CD8-positive, alpha-beta memory T cell (primary cell): ENCODE results near the gene FLYWCH1. TPM values are rescaled to one million over a fixed set of nuclear protein-coding genes. Genes with fewer than 3 reads are reported as not detected.

ENCODE experiments used
- CTCF ChIA-PET: fragments of 350-600 bp; sonication (Branson Sonifier 250); formaldehyde crosslinking; loops from one replicate; lab custom pipeline; 2021; ENCODE audit warnings: antibody characterized with exemption; lab: Charles Lee
- POLR2A ChIA-PET: fragments of 350-600 bp; sonication (Branson Sonifier 250); formaldehyde crosslinking; loops from one replicate; lab custom pipeline; 2021; ENCODE audit warnings: antibody characterized with exemption; lab: Charles Lee
- DNase-seq, 5 donors: peaks; one replicate each; pipeline versions ENCODE4 v3.0.0 to v3.0.0-alpha.2; 2020 to 2022; ENCODE audit warnings: mixed read lengths in 1 of 5
- H3K27ac ChIP-seq: one replicate; pipeline ENCODE4 v1.7.0; 2013; ENCODE audit warnings: low read depth, mild to moderate bottlenecking, low read length, moderate library complexity
- H3K27me3 ChIP-seq: 2 replicates; pipeline ENCODE4 v1.7.0; 2013; ENCODE audit warnings: low read length, mild to moderate bottlenecking; ENCODE audit not compliant: insufficient read depth, poor library complexity, severe bottlenecking
- H3K36me3 ChIP-seq: 2 replicates; pipeline ENCODE4 v1.7.0; 2013; ENCODE audit warnings: mild to moderate bottlenecking, low read length, moderate library complexity; ENCODE audit not compliant: insufficient read depth
- H3K4me1 ChIP-seq: 2 replicates; pipeline ENCODE4 v1.7.0; 2013; ENCODE audit warnings: mild to moderate bottlenecking, low read length, moderate library complexity; ENCODE audit not compliant: insufficient read depth
- H3K4me3 ChIP-seq: 2 replicates; pipeline ENCODE4 v1.7.0; 2013; ENCODE audit warnings: mild to moderate bottlenecking, low read length
- H3K9me3 ChIP-seq: 2 replicates; pipeline ENCODE4 v1.7.0; 2013; ENCODE audit warnings: mild to moderate bottlenecking, low read length
- H3K27ac Mint-ChIP-seq, 8 donors: one replicate each; pipeline ENCODE4 v1.8.0; 2020 to 2021; ENCODE audit warnings: mixed read lengths in 8 of 8, mild to moderate bottlenecking in 6 of 8, inconsistent platforms in 3 of 8, moderate library complexity in 3 of 8
- H3K27me3 Mint-ChIP-seq, 2 donors: one replicate each; pipeline ENCODE4 v1.8.0; 2020 to 2021; ENCODE audit warnings: mixed read lengths in 2 of 2, mild to moderate bottlenecking in 1 of 2, moderate library complexity in 1 of 2
- H3K36me3 Mint-ChIP-seq, 3 donors: one replicate each; pipeline ENCODE4 v1.8.0; 2020 to 2021; ENCODE audit warnings: mixed read lengths in 3 of 3, inconsistent platforms in 1 of 3, mild to moderate bottlenecking in 1 of 3
- H3K4me1 Mint-ChIP-seq, 3 donors: one replicate each; pipeline ENCODE4 v1.8.0; 2020 to 2021; ENCODE audit warnings: mixed read lengths in 3 of 3, inconsistent platforms in 1 of 3, mild to moderate bottlenecking in 1 of 3
- H3K4me3 Mint-ChIP-seq, 7 donors: one replicate each; pipeline ENCODE4 v1.8.0; 2020 to 2021; ENCODE audit warnings: mixed read lengths in 7 of 7, mild to moderate bottlenecking in 6 of 7, moderate library complexity in 4 of 7, inconsistent platforms in 2 of 7
- H3K9me3 Mint-ChIP-seq, 5 donors: one replicate each; pipeline ENCODE4 v1.8.0; 2020 to 2022; ENCODE audit warnings: mixed read lengths in 5 of 5, mild to moderate bottlenecking in 3 of 5, moderate library complexity in 2 of 5, inconsistent platforms in 1 of 5
- polyA plus RNA-seq: library from polyadenylated mRNA; unstranded; fragments of 300-500 nt; fragmentation: Illumina TruSeq; gene quantifications from one replicate; pipeline ENCODE4 v1.2.3, GENCODE V29; 2021
- total RNA-seq, 2 experiments: library from RNA; stranded (reverse); gene quantifications; one replicate each; pipeline ENCODE4 v1.2.3, GENCODE V29; 2021

The FLYWCH1 gene
- total and polyA plus RNA-seq, 3 experiments from 2014 or later, result 20.9 to 39.8 (median 37.2) TPM

- Histone ChIP-seq H3K27me3 (peaks cover 35% of the 10 kb centered on the region), H3K27ac (peak within 1 kb of the TSS; percentile 39)
- H3K4me3 Mint-ChIP-seq, result peak within 1 kb of the TSS; percentile 67 to 88 (median 73)
Measured at GRCh38 chr16:2968738-2969544, 57.2 kb downstream of the FLYWCH1 start, which contains the start of gene PAQR4. TSS of gene PAQR4 (plus strand) at chr16:2969348. CDS start at chr16:2969675, 327 bp downstream.

GRCh38 chr16:2969545-2970521, 58.1 kb downstream of the FLYWCH1 start:
- H3K36me3 ChIP-seq, result no peaks in the 10 kb centered on the region
- peak overlapping the region; percentile 39 for H3K27ac ChIP-seq
- peaks cover 10 to 35% (median 11%) of the 10 kb centered on the region in 3 donors for H3K4me1 Mint-ChIP-seq
- H3K36me3 Mint-ChIP-seq, result no peaks in the 10 kb centered on the region
- H3K4me1 ChIP-seq, result peaks cover 27% of the 10 kb centered on the region
- H3K9me3 ChIP-seq, result no peaks in the 10 kb centered on the region
- no peaks in the 10 kb centered on the region for H3K9me3 Mint-ChIP-seq
- no peak overlapping the region for H3K27ac Mint-ChIP-seq
- CTCF ChIA-PET, result interaction anchor here (0.7 to 1.4 kb wide), 3 partner anchors 9 to 11 kb away, joined by 3 to 4 read pairs (median 3); partner anchors contain the start of gene PKMYT1
- POLR2A ChIA-PET, result no interaction called here
- peak overlapping the region; percentile 15 to 88 (median 64) for H3K4me3 Mint-ChIP-seq
- DNase-seq, result peak; percentile 40 to 71 (median 55)
- H3K4me3 ChIP-seq, result peak overlapping the region; percentile 71
- H3K27me3 ChIP-seq, result peaks cover 26% of the 10 kb centered on the region
- peaks cover 11 to 24% of the 10 kb centered on the region in 2 donors for H3K27me3 Mint-ChIP-seq

More at GRCh38 chr16:2968738-2969544, 57.2 kb downstream of the FLYWCH1 start, which contains the start of gene PAQR4:
- Histone ChIP-seq H3K9me3 (no peaks in the 10 kb centered on the region), H3K36me3 (no peaks in the 10 kb centered on the region), H3K4me3 (peak within 1 kb of the TSS; percentile 71), H3K4me1 (peaks cover 36% of the 10 kb centered on the region)
- peak; percentile 69 to 76 (median 71) for DNase-seq
- peaks cover 12 to 44% (median 15%) of the 10 kb centered on the region in 3 donors for H3K4me1 Mint-ChIP-seq
- no peaks in the 10 kb centered on the region for H3K9me3 Mint-ChIP-seq
- peak within 1 kb of the TSS in 2 of 8 donors; percentile 48 to 56 for H3K27ac Mint-ChIP-seq
- H3K27me3 Mint-ChIP-seq, result peaks cover 14 to 29% of the 10 kb centered on the region in 2 donors
- ChIA-PET CTCF (interaction anchor here (0.7 to 1.2 kb wide), 2 partner anchors 8 to 12 kb away, joined by 3 to 4 read pairs; no protein-coding TSS in a partner anchor), POLR2A (no interaction called here)
- no peaks in the 10 kb centered on the region for H3K36me3 Mint-ChIP-seq

- H3K4me1 Mint-ChIP-seq, result peaks cover 6 to 28% (median 11%) of the 10 kb centered on the region in 3 donors
- Histone ChIP-seq H3K36me3 (no peaks in the 10 kb centered on the region), H3K9me3 (no peaks in the 10 kb centered on the region), H3K27ac (peak overlapping the region; percentile 39), H3K4me3 (peak overlapping the region; percentile 71), H3K27me3 (peaks cover 22% of the 10 kb centered on the region), H3K4me1 (peaks cover 22% of the 10 kb centered on the region)
- H3K9me3 Mint-ChIP-seq, result no peaks in the 10 kb centered on the region
- DNase-seq, result no peak
- POLR2A ChIA-PET, result no interaction called here
- no peaks in the 10 kb centered on the region for H3K36me3 Mint-ChIP-seq
- H3K27ac Mint-ChIP-seq, result peak overlapping the region in 1 of 8 donors; percentile 24
- H3K27me3 Mint-ChIP-seq, result peaks cover 6 to 21% of the 10 kb centered on the region in 2 donors
- peak overlapping the region; percentile 43 to 83 (median 65) for H3K4me3 Mint-ChIP-seq
- CTCF ChIA-PET, result interaction anchor here (1.4 kb wide), 1 partner anchor 10 kb away, joined by 3 read pairs; the partner anchor contains the start of gene PKMYT1
Measured at GRCh38 chr16:2970563-2970962, 58.8 kb downstream of the FLYWCH1 start.

- ChIA-PET CTCF (interaction anchor here (0.6 to 1.4 kb wide), 2 partner anchors 10 to 31 kb away, joined by 3 read pairs; partner anchors contain the start of gene PKMYT1), POLR2A (no interaction called here)
- Mint-ChIP-seq H3K9me3 (no peaks in the 10 kb centered on the region), H3K4me1 (peaks cover 6 to 23% (median 11%) of the 10 kb centered on the region in 3 donors), H3K27me3 (peaks cover 6 to 18% of the 10 kb centered on the region in 2 donors), H3K36me3 (no peaks in the 10 kb centered on the region), H3K27ac (no peak overlapping the region), H3K4me3 (peak overlapping the region; percentile 43 to 83 (median 65))
- no peak for DNase-seq
- Histone ChIP-seq H3K9me3 (no peaks in the 10 kb centered on the region), H3K27ac (no peak overlapping the region), H3K4me3 (no peak overlapping the region), H3K36me3 (no peaks in the 10 kb centered on the region), H3K27me3 (peaks cover 15% of the 10 kb centered on the region), H3K4me1 (peaks cover 16% of the 10 kb centered on the region)
Measured at GRCh38 chr16:2971134-2971984, 59.6 kb downstream of the FLYWCH1 start.

GRCh38 chr16:2971985-2972784, 60.5 kb downstream of the FLYWCH1 start:
- ChIA-PET POLR2A (no interaction called here), CTCF (interaction anchor here (0.6 kb wide), 1 partner anchor 31 kb away, joined by 3 read pairs; no protein-coding TSS in a partner anchor)
- no peak overlapping the region for H3K4me3 ChIP-seq
- H3K27ac ChIP-seq, result no peak overlapping the region
- no peaks in the 10 kb centered on the region for H3K9me3 ChIP-seq
- H3K27me3 Mint-ChIP-seq, result peaks cover 6 to 22% of the 10 kb centered on the region in 2 donors
- H3K27ac Mint-ChIP-seq, result no peak overlapping the region
- peak overlapping the region in 4 of 7 donors; percentile 20 to 76 (median 52) for H3K4me3 Mint-ChIP-seq
- H3K4me1 Mint-ChIP-seq, result peaks cover 6 to 23% (median 11%) of the 10 kb centered on the region in 3 donors
- H3K9me3 Mint-ChIP-seq, result no peaks in the 10 kb centered on the region
- no peak for DNase-seq
- no peaks in the 10 kb centered on the region for H3K36me3 ChIP-seq
- H3K36me3 Mint-ChIP-seq, result no peaks in the 10 kb centered on the region
- H3K27me3 ChIP-seq, result peaks cover 15% of the 10 kb centered on the region
- H3K4me1 ChIP-seq, result peaks cover 16% of the 10 kb centered on the region

GRCh38 chr16:2973093-2973492, 61.4 kb downstream of the FLYWCH1 start:
- no peaks in the 10 kb centered on the region for H3K36me3 Mint-ChIP-seq
- peaks cover 4 to 19% of the 10 kb centered on the region in 2 donors for H3K27me3 Mint-ChIP-seq
- H3K9me3 Mint-ChIP-seq, result no peaks in the 10 kb centered on the region
- Histone ChIP-seq H3K27ac (no peak overlapping the region), H3K9me3 (no peaks in the 10 kb centered on the region), H3K27me3 (peaks cover 8% of the 10 kb centered on the region), H3K36me3 (no peaks in the 10 kb centered on the region), H3K4me3 (no peak overlapping the region), H3K4me1 (peaks cover 14% of the 10 kb centered on the region)
- no peak overlapping the region for H3K4me3 Mint-ChIP-seq
- ChIA-PET CTCF (interaction anchor here (1.2 kb wide), 1 partner anchor 56 kb away, joined by 3 read pairs; no protein-coding TSS in a partner anchor), POLR2A (no interaction called here)
- no peak for DNase-seq
- H3K4me1 Mint-ChIP-seq, result peaks cover 6 to 20% (median 10%) of the 10 kb centered on the region in 3 donors
- no peak overlapping the region for H3K27ac Mint-ChIP-seq
